Neural cell (in vitro differentiated cells): Measurements from ENCODE around the gene TNFAIP3. TPM values are rescaled to one million over a fixed set of nuclear protein-coding genes. Genes with fewer than 3 reads are reported as not detected.

Experiments used
- H2AFZ ChIP-seq: fragments of 200-600, 300-800 bp; sonication (generic), shearing (Covaris generic); 2 replicates; pipeline ENCODE4 v1.6.0; 2014; ENCODE audit warnings: low read depth, mild to moderate bottlenecking, antibody characterized with exemption, low read length, moderate library complexity
- H3F3A ChIP-seq: fragments of 200-600 bp; shearing (Covaris generic); 2 replicates; pipeline ENCODE4 v1.6.1; 2016; ENCODE audit warnings: mild to moderate bottlenecking, moderate library complexity, mixed read lengths, antibody characterized with exemption, low read length; ENCODE audit not compliant: insufficient read depth, poor library complexity, severe bottlenecking
- H3K27ac ChIP-seq: fragments of 200-600, 300-800 bp; sonication (generic), shearing (Covaris generic); 2 replicates; pipeline ENCODE4 v1.5.1; 2014; ENCODE audit warnings: mild to moderate bottlenecking, low read length, moderate library complexity
- H3K27me3 ChIP-seq: fragments of 300-800, 200-600 bp; sonication (generic), shearing (Covaris generic); 2 replicates; pipeline ENCODE4 v1.6.0; 2014; ENCODE audit warnings: mild to moderate bottlenecking, low read depth, low read length, moderate library complexity; ENCODE audit not compliant: insufficient read depth
- H3K36me3 ChIP-seq: fragments of 300-800, 200-600 bp; sonication (generic), shearing (Covaris generic); 2 replicates; pipeline ENCODE4 v1.5.1; 2014; ENCODE audit warnings: mild to moderate bottlenecking, antibody characterized with exemption, low read length, moderate library complexity; ENCODE audit not compliant: insufficient read depth
- H3K4me2 ChIP-seq: fragments of 300-800, 200-600 bp; sonication (generic), shearing (Covaris generic); 2 replicates; pipeline ENCODE4 v1.6.0; 2014; ENCODE audit warnings: mild to moderate bottlenecking, low read length
- H3K4me3 ChIP-seq: fragments of 300-800, 200-600 bp; sonication (generic), shearing (Covaris generic); 2 replicates; pipeline ENCODE4 v1.5.1; 2014; ENCODE audit warnings: mild to moderate bottlenecking, low read length, moderate library complexity
- H3K79me2 ChIP-seq: fragments of 200-600 bp; shearing (Covaris generic); replicated peaks from 2 replicates; pipeline ENCODE4 v1.6.0; 2014; ENCODE audit warnings: mild to moderate bottlenecking, low read length, moderate library complexity; ENCODE audit not compliant: insufficient read depth
- H3K9ac ChIP-seq: fragments of 300-800, 200-600 bp; sonication (generic), shearing (Covaris generic); 2 replicates; pipeline ENCODE4 v1.6.1; 2016; ENCODE audit warnings: mild to moderate bottlenecking, low read length, mixed read lengths
- H3K9me2 ChIP-seq: fragments of 200-600 bp; shearing (Covaris generic); 2 replicates; pipeline ENCODE4 v1.6.1; 2016; ENCODE audit warnings: mild to moderate bottlenecking, low read length, mixed read lengths; ENCODE audit not compliant: insufficient read depth
- H3K9me3 ChIP-seq: fragments of 200-600, 300-800 bp; sonication (generic), shearing (Covaris generic); 2 replicates; pipeline ENCODE4 v1.6.1; 2016; ENCODE audit warnings: mild to moderate bottlenecking, mixed run types, low read length, moderate library complexity, mixed read lengths
- H4K20me1 ChIP-seq: fragments of 200-600 bp; shearing (Covaris generic); 2 replicates; pipeline ENCODE4 v1.6.1; 2016; ENCODE audit warnings: mild to moderate bottlenecking, mixed run types; ENCODE audit not compliant: insufficient read depth
- CTCF ChIP-seq: fragments of 450-650 bp; IDR thresholded peaks from 2 replicates; pipeline ENCODE4 v1.5.1; 2014; ENCODE audit warnings: antibody characterized with exemption, mild to moderate bottlenecking, moderate library complexity; ENCODE audit not compliant: poor library complexity, severe bottlenecking
- EP300 ChIP-seq: fragments of 450-650 bp; conservative IDR thresholded peaks from 2 replicates; pipeline ENCODE4 v1.6.1; 2014; ENCODE audit warnings: antibody characterized with exemption, mild to moderate bottlenecking, moderate library complexity; ENCODE audit not compliant: poor library complexity, severe bottlenecking
- EZH2 ChIP-seq: fragments of 200-600, 300-800 bp; shearing (Covaris generic), sonication (generic); IDR thresholded peaks from 2 replicates; pipeline ENCODE4 v1.6.1; 2014; ENCODE audit warnings: antibody characterized with exemption, low read length, borderline replicate concordance, mild to moderate bottlenecking; ENCODE audit not compliant: insufficient read depth, poor library complexity, severe bottlenecking
- MXI1 ChIP-seq: fragments of 450-650 bp; conservative IDR thresholded peaks from 2 replicates; pipeline ENCODE4 v1.6.1; 2014; ENCODE audit warnings: antibody characterized with exemption, mild to moderate bottlenecking; ENCODE audit not compliant: poor library complexity, severe bottlenecking
- POLR2AphosphoS5 ChIP-seq: IDR thresholded peaks from 2 replicates; pipeline ENCODE4 v1.6.1; 2012
- RAD21 ChIP-seq: fragments of 450-650 bp; conservative IDR thresholded peaks from 2 replicates; pipeline ENCODE4 v1.6.1; 2014; ENCODE audit warnings: antibody characterized with exemption, mild to moderate bottlenecking, moderate library complexity
- SMC3 ChIP-seq: fragments of 450-650 bp; conservative IDR thresholded peaks from 2 replicates; pipeline ENCODE4 v1.6.1; 2014; ENCODE audit warnings: antibody characterized with exemption, mild to moderate bottlenecking, moderate library complexity; ENCODE audit not compliant: poor library complexity
- TAF1 ChIP-seq: IDR thresholded peaks from 2 replicates; pipeline ENCODE4 v1.6.1; 2012; ENCODE audit warnings: low read depth
- polyA plus RNA-seq: library from polyadenylated mRNA; depleted of rRNA; stranded (reverse); fragments of >200 nt; gene quantifications from 2 replicates; pipeline ENCODE4 v1.2.3, GENCODE V29; 2014
- TF ChIP-seq, protein P1 (sequence below): IDR thresholded peaks from 2 replicates; pipeline ENCODE4 v1.6.1; 2012; ENCODE audit warnings: borderline replicate concordance

Gene TNFAIP3
- polyA plus RNA-seq, 1 donor from 2014 or later: 0.20 TPM

- H2AFZ ChIP-seq: no peak overlapping the region
- H3K27me3 ChIP-seq: no peaks in the 10 kb centered on the region
- H3K9me3 ChIP-seq: no peaks in the 10 kb centered on the region
- no peaks in the 10 kb centered on the region for H3K79me2 ChIP-seq
- no peaks in the 10 kb centered on the region for H3K36me3 ChIP-seq
- no peaks in the 10 kb centered on the region for H3F3A ChIP-seq
- no peak overlapping the region for H3K27ac ChIP-seq
- H3K4me2 ChIP-seq: no peak overlapping the region
- no peaks in the 10 kb centered on the region for H3K9me2 ChIP-seq
- no peak overlapping the region for H3K9ac ChIP-seq
- no peaks in the 10 kb centered on the region for H4K20me1 ChIP-seq
- TF ChIP-seq CTCF (no peak), RAD21 (no peak), MXI1 (no peak), EZH2 (no peak), TAF1 (no peak), SMC3 (no peak), POLR2AphosphoS5 (no peak), EP300 (no peak)
- TF ChIP-seq, protein P1, sequence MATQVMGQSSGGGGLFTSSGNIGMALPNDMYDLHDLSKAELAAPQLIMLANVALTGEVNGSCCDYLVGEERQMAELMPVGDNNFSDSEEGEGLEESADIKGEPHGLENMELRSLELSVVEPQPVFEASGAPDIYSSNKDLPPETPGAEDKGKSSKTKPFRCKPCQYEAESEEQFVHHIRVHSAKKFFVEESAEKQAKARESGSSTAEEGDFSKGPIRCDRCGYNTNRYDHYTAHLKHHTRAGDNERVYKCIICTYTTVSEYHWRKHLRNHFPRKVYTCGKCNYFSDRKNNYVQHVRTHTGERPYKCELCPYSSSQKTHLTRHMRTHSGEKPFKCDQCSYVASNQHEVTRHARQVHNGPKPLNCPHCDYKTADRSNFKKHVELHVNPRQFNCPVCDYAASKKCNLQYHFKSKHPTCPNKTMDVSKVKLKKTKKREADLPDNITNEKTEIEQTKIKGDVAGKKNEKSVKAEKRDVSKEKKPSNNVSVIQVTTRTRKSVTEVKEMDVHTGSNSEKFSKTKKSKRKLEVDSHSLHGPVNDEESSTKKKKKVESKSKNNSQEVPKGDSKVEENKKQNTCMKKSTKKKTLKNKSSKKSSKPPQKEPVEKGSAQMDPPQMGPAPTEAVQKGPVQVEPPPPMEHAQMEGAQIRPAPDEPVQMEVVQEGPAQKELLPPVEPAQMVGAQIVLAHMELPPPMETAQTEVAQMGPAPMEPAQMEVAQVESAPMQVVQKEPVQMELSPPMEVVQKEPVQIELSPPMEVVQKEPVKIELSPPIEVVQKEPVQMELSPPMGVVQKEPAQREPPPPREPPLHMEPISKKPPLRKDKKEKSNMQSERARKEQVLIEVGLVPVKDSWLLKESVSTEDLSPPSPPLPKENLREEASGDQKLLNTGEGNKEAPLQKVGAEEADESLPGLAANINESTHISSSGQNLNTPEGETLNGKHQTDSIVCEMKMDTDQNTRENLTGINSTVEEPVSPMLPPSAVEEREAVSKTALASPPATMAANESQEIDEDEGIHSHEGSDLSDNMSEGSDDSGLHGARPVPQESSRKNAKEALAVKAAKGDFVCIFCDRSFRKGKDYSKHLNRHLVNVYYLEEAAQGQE: no peak
- H3K4me3 ChIP-seq: no peak overlapping the region
Measured at GRCh38 chr6:137919837-137920730, 53.0 kb downstream of the TNFAIP3 start.

DNA sequence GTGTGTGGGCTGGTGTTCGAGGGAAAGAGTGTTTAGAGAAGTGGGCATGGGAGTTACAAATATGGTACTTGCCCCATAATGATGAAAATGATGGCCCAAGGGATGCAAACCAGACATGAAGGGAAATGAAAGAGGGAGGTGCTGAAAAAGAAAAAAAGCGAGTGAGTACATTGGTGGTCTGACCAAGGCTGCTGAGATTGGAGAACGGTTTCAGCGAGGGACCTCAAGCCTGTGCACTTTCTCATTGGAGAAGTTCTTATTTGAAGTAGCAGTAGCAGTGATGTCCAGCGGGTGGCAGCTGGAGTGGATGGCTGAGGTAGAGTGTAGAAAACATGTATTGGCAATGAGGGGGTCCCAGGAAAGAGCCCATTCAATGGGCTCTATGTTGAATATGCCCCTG is 54.8 kb downstream of the TNFAIP3 start:
- TF ChIP-seq EZH2 (no peak), MXI1 (no peak), SMC3 (no peak), POLR2AphosphoS5 (no peak)
- no peaks in the 10 kb centered on the region for H3F3A ChIP-seq
- no peak overlapping the region for H3K9ac ChIP-seq
- no peak overlapping the region for H3K4me3 ChIP-seq
- no peaks in the 10 kb centered on the region for H3K27me3 ChIP-seq
- H3K9me2 ChIP-seq: no peaks in the 10 kb centered on the region
- H3K79me2 ChIP-seq: no peaks in the 10 kb centered on the region
- H3K27ac ChIP-seq: no peak overlapping the region
- H3K4me2 ChIP-seq: no peak overlapping the region
- no peak overlapping the region for H2AFZ ChIP-seq
- no peaks in the 10 kb centered on the region for H3K9me3 ChIP-seq
- H4K20me1 ChIP-seq: no peaks in the 10 kb centered on the region
- H3K36me3 ChIP-seq: no peaks in the 10 kb centered on the region
